Measurements from ENCODE around the gene MRPL42. TPM values are rescaled to one million over a fixed set of nuclear protein-coding genes. Genes with fewer than 3 reads are reported as not detected.

MRPL42 gene
- total RNA-seq, 1 experiment from 2014 or later: 121 TPM

GRCh38 chr12:93500201-93500600, 32.9 kb downstream of the MRPL42 start:
- DNase-seq (ENCODE audit: low spot score) (no peak), ATAC-seq (no peak)
- Mint-ChIP-seq H3K4me1 (no peaks in the 10 kb centered on the region), H3K27me3 (ENCODE audit: low read depth) (no peaks in the 10 kb centered on the region), H3K36me3 (peaks cover 30% of the 10 kb centered on the region), H3K4me3 (no peak overlapping the region), H3K27ac (no peak overlapping the region), H3K9me3 (no peaks in the 10 kb centered on the region)
- POLR2A ChIA-PET: no interaction called here
- TF ChIP-seq GTF2I (CRISPR knock-in tag; conservative IDR thresholded peaks at IDR 0.05) (0 out of 2 replicates have a peak, but pooled peaks have one; percentile 26), ZBTB21 (CRISPR knock-in tag; IDR thresholded peaks at IDR 0.05; ENCODE audit: borderline replicate concordance) (no peak)
- CTCF ChIA-PET: interaction anchor here (0.5 to 1.0 kb wide), 2 partner anchors 515 to 602 kb away, joined by 3 read pairs; no protein-coding TSS in a partner anchor

- DNase-seq (ENCODE audit: low spot score): no peak
- H3K36me3 Mint-ChIP-seq: peaks cover 29% of the 10 kb centered on the region
- no peak overlapping the region for H3K27ac Mint-ChIP-seq
- H3K4me1 Mint-ChIP-seq: no peaks in the 10 kb centered on the region
- no peak overlapping the region for H3K4me3 Mint-ChIP-seq
- ATAC-seq: no peak
- ChIA-PET POLR2A (no interaction called here), CTCF (interaction anchor here (0.5 to 1.0 kb wide), 2 partner anchors 515 to 601 kb away, joined by 3 read pairs; no protein-coding TSS in a partner anchor)
- TF ChIP-seq USF2 (CRISPR knock-in tag; IDR thresholded peaks at IDR 0.05): no peak
- TF ChIP-seq ZNF317 (CRISPR knock-in tag; IDR thresholded peaks at IDR 0.05; ENCODE audit: borderline replicate concordance, low read depth): no peak
- no peak for TF ChIP-seq PRDM15 (CRISPR knock-in tag; IDR thresholded peaks at IDR 0.05)
- TF ChIP-seq PREB (CRISPR knock-in tag; IDR thresholded peaks at IDR 0.05; ENCODE audit: borderline replicate concordance): no peak
- TF ChIP-seq TCF7 (CRISPR knock-in tag; IDR thresholded peaks at IDR 0.05; ENCODE audit: low read depth): no peak
- TF ChIP-seq NFATC4 (CRISPR knock-in tag; IDR thresholded peaks at IDR 0.05): no peak
- TF ChIP-seq ZMAT4 (CRISPR knock-in tag; IDR thresholded peaks at IDR 0.05): no peak
- no peak for TF ChIP-seq ERG (CRISPR knock-in tag; IDR thresholded peaks at IDR 0.05)
- no peak for TF ChIP-seq NR3C1 (CRISPR knock-in tag; conservative IDR thresholded peaks at IDR 0.05; ENCODE audit: low read depth)
- TF ChIP-seq ATF2 (CRISPR knock-in tag; IDR thresholded peaks at IDR 0.05; ENCODE audit: borderline replicate concordance, low read depth): no peak
- TF ChIP-seq JAZF1 (CRISPR knock-in tag; IDR thresholded peaks at IDR 0.05): no peak
- no peak for TF ChIP-seq FOXP4 (CRISPR knock-in tag; IDR thresholded peaks at IDR 0.05)
- no peaks in the 10 kb centered on the region for H3K9me3 Mint-ChIP-seq
- H3K27me3 Mint-ChIP-seq (ENCODE audit: low read depth): no peaks in the 10 kb centered on the region
Observed at GRCh38 chr12:93500667-93501066, 33.4 kb downstream of the MRPL42 start.
